ENCODE data around the gene PRLH. TPM values are rescaled to one million over a fixed set of nuclear protein-coding genes. Genes with fewer than 3 reads are reported as not detected.

PRLH gene
- total and polyA plus RNA-seq, 2 of the 13 experiments (the other 11 are each of a cell fraction or from before 2014, with no cell fraction given): not detected

DNA sequence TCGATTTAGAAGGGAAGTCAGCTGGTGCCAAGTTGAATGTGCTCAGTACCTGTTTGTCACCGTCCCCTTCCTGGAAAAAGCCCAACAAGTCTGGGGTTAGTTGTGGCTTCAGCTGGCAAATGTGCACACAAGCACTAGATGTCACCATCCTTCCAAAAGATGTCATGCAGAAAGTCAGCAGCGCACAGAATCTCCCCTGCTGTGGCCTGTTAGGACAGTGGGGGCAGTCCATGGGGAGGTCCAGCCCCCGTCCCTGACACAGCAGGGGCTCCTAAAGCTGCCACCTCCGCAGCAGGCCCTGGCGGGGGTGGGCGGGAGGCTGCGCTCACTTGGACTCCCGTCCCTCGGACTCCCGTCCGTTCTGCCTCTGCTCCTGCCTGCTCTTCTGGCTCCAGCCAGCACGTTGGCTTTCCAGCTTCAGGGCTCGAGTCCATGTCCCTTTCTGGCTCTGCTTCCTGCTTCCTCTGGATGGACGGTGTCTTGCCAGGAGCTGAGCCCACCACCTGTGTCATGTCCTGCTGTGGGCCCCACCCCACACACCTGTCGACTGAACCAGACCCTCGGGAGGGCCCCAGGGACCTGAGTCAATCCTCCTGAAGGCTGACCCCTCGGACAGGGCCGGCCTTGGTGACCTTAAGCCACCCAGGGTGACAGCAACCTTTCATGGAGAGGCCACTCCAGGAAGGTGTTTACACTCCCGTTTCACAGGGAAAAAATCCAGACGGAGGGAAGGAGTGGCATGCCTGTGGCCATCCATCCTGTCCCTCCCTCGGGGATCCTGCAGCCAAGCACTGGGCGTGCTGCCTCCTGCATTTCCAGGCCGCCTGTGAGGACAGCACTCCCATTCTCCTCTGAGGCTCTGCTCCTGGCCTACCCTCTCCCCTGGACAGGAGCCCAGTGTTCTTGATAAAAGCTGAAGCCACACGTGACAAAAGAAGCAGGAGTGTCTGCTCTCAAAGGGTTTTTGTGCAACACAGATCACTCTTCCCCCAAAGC, 15.7 kb downstream of the PRLH start (continued):
- TF ChIP-seq, protein P1, sequence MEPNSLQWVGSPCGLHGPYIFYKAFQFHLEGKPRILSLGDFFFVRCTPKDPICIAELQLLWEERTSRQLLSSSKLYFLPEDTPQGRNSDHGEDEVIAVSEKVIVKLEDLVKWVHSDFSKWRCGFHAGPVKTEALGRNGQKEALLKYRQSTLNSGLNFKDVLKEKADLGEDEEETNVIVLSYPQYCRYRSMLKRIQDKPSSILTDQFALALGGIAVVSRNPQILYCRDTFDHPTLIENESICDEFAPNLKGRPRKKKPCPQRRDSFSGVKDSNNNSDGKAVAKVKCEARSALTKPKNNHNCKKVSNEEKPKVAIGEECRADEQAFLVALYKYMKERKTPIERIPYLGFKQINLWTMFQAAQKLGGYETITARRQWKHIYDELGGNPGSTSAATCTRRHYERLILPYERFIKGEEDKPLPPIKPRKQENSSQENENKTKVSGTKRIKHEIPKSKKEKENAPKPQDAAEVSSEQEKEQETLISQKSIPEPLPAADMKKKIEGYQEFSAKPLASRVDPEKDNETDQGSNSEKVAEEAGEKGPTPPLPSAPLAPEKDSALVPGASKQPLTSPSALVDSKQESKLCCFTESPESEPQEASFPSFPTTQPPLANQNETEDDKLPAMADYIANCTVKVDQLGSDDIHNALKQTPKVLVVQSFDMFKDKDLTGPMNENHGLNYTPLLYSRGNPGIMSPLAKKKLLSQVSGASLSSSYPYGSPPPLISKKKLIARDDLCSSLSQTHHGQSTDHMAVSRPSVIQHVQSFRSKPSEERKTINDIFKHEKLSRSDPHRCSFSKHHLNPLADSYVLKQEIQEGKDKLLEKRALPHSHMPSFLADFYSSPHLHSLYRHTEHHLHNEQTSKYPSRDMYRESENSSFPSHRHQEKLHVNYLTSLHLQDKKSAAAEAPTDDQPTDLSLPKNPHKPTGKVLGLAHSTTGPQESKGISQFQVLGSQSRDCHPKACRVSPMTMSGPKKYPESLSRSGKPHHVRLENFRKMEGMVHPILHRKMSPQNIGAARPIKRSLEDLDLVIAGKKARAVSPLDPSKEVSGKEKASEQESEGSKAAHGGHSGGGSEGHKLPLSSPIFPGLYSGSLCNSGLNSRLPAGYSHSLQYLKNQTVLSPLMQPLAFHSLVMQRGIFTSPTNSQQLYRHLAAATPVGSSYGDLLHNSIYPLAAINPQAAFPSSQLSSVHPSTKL (CRISPR knock-in tag; IDR thresholded peaks at IDR 0.05): peak; percentile 29
- TF ChIP-seq, protein P2, sequence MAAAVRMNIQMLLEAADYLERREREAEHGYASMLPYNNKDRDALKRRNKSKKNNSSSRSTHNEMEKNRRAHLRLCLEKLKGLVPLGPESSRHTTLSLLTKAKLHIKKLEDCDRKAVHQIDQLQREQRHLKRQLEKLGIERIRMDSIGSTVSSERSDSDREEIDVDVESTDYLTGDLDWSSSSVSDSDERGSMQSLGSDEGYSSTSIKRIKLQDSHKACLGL (CRISPR knock-in tag; IDR thresholded peaks at IDR 0.05): peak; percentile 32
- TF ChIP-seq, protein P3, sequence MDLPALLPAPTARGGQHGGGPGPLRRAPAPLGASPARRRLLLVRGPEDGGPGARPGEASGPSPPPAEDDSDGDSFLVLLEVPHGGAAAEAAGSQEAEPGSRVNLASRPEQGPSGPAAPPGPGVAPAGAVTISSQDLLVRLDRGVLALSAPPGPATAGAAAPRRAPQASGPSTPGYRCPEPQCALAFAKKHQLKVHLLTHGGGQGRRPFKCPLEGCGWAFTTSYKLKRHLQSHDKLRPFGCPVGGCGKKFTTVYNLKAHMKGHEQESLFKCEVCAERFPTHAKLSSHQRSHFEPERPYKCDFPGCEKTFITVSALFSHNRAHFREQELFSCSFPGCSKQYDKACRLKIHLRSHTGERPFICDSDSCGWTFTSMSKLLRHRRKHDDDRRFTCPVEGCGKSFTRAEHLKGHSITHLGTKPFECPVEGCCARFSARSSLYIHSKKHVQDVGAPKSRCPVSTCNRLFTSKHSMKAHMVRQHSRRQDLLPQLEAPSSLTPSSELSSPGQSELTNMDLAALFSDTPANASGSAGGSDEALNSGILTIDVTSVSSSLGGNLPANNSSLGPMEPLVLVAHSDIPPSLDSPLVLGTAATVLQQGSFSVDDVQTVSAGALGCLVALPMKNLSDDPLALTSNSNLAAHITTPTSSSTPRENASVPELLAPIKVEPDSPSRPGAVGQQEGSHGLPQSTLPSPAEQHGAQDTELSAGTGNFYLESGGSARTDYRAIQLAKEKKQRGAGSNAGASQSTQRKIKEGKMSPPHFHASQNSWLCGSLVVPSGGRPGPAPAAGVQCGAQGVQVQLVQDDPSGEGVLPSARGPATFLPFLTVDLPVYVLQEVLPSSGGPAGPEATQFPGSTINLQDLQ (CRISPR knock-in tag; IDR thresholded peaks at IDR 0.05): 0 out of 2 replicates have a peak, but pooled peaks have one; percentile 57
- TF ChIP-seq, protein P4, sequence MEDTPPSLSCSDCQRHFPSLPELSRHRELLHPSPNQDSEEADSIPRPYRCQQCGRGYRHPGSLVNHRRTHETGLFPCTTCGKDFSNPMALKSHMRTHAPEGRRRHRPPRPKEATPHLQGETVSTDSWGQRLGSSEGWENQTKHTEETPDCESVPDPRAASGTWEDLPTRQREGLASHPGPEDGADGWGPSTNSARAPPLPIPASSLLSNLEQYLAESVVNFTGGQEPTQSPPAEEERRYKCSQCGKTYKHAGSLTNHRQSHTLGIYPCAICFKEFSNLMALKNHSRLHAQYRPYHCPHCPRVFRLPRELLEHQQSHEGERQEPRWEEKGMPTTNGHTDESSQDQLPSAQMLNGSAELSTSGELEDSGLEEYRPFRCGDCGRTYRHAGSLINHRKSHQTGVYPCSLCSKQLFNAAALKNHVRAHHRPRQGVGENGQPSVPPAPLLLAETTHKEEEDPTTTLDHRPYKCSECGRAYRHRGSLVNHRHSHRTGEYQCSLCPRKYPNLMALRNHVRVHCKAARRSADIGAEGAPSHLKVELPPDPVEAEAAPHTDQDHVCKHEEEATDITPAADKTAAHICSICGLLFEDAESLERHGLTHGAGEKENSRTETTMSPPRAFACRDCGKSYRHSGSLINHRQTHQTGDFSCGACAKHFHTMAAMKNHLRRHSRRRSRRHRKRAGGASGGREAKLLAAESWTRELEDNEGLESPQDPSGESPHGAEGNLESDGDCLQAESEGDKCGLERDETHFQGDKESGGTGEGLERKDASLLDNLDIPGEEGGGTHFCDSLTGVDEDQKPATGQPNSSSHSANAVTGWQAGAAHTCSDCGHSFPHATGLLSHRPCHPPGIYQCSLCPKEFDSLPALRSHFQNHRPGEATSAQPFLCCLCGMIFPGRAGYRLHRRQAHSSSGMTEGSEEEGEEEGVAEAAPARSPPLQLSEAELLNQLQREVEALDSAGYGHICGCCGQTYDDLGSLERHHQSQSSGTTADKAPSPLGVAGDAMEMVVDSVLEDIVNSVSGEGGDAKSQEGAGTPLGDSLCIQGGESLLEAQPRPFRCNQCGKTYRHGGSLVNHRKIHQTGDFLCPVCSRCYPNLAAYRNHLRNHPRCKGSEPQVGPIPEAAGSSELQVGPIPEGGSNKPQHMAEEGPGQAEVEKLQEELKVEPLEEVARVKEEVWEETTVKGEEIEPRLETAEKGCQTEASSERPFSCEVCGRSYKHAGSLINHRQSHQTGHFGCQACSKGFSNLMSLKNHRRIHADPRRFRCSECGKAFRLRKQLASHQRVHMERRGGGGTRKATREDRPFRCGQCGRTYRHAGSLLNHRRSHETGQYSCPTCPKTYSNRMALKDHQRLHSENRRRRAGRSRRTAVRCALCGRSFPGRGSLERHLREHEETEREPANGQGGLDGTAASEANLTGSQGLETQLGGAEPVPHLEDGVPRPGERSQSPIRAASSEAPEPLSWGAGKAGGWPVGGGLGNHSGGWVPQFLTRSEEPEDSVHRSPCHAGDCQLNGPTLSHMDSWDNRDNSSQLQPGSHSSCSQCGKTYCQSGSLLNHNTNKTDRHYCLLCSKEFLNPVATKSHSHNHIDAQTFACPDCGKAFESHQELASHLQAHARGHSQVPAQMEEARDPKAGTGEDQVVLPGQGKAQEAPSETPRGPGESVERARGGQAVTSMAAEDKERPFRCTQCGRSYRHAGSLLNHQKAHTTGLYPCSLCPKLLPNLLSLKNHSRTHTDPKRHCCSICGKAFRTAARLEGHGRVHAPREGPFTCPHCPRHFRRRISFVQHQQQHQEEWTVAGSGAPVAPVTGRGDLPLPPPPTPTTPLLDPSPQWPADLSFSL (CRISPR knock-in tag; IDR thresholded peaks at IDR 0.05): peak; percentile 65; the same call in 1 of the 2 replicates
- TF ChIP-seq, protein P5, sequence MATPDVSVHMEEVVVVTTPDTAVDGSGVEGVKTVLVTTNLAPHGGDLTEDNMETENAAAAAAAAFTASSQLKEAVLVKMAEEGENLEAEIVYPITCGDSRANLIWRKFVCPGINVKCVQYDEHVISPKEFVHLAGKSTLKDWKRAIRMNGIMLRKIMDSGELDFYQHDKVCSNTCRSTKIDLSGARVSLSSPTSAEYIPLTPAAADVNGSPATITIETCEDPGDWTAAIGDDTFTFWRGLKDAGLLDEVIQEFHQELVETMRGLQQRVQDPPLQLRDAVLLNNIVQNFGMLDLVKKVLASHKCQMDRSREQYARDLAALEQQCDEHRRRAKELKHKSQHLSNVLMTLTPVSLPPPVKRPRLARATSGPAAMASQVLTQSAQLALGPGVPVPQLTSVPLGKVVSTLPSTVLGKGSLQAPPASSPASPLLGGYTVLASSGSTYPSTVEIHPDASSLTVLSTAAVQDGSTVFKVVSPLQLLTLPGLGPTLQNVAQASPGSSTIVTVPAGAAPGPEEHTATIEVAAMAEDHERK (CRISPR knock-in tag; IDR thresholded peaks at IDR 0.05; ENCODE audit: low read depth): no peak
